ENCODE results near the gene MAPK1. TPM values are rescaled to one million over a fixed set of nuclear protein-coding genes. Genes with fewer than 3 reads are reported as not detected.

MAPK1 gene
- total RNA-seq, 1 experiment from 2014 or later, result 87.4 TPM

DNA sequence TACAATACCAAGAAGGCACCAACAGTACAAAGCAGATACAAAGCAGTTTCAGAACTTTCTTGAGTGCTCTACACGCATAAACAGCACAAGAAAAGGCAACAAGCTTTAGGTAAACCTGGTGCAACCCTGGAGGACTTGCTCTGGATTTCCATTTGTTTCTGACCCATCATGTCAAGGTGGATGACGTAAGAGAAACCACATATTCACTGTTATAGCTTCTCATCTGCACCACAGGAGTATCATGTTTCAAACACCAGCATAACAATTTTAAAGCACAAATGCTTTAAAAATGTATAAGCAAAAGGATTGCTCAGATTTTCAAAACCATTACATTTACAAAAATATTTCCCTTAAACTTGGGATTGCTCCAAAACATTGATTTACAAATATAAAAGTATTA is 106.8 kb downstream of the MAPK1 start (continued):
- TF ChIP-seq, protein P1, sequence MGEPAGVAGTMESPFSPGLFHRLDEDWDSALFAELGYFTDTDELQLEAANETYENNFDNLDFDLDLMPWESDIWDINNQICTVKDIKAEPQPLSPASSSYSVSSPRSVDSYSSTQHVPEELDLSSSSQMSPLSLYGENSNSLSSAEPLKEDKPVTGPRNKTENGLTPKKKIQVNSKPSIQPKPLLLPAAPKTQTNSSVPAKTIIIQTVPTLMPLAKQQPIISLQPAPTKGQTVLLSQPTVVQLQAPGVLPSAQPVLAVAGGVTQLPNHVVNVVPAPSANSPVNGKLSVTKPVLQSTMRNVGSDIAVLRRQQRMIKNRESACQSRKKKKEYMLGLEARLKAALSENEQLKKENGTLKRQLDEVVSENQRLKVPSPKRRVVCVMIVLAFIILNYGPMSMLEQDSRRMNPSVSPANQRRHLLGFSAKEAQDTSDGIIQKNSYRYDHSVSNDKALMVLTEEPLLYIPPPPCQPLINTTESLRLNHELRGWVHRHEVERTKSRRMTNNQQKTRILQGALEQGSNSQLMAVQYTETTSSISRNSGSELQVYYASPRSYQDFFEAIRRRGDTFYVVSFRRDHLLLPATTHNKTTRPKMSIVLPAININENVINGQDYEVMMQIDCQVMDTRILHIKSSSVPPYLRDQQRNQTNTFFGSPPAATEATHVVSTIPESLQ (CRISPR knock-in tag; IDR thresholded peaks at IDR 0.05), result no peak
- TF ChIP-seq ZNF671 (CRISPR knock-in tag; IDR thresholded peaks at IDR 0.05) (no peak), FOXK1 (CRISPR knock-in tag; IDR thresholded peaks at IDR 0.05) (no peak), CREB1 (CRISPR knock-in tag; IDR thresholded peaks at IDR 0.05) (no peak), HMGA2 (CRISPR knock-in tag; IDR thresholded peaks at IDR 0.05) (no peak), NFATC4 (CRISPR knock-in tag; IDR thresholded peaks at IDR 0.05) (no peak), TCF7 (CRISPR knock-in tag; IDR thresholded peaks at IDR 0.05; ENCODE audit: low read depth) (no peak), JUN (CRISPR knock-in tag; IDR thresholded peaks at IDR 0.05) (no peak)
- TF ChIP-seq, protein P2, sequence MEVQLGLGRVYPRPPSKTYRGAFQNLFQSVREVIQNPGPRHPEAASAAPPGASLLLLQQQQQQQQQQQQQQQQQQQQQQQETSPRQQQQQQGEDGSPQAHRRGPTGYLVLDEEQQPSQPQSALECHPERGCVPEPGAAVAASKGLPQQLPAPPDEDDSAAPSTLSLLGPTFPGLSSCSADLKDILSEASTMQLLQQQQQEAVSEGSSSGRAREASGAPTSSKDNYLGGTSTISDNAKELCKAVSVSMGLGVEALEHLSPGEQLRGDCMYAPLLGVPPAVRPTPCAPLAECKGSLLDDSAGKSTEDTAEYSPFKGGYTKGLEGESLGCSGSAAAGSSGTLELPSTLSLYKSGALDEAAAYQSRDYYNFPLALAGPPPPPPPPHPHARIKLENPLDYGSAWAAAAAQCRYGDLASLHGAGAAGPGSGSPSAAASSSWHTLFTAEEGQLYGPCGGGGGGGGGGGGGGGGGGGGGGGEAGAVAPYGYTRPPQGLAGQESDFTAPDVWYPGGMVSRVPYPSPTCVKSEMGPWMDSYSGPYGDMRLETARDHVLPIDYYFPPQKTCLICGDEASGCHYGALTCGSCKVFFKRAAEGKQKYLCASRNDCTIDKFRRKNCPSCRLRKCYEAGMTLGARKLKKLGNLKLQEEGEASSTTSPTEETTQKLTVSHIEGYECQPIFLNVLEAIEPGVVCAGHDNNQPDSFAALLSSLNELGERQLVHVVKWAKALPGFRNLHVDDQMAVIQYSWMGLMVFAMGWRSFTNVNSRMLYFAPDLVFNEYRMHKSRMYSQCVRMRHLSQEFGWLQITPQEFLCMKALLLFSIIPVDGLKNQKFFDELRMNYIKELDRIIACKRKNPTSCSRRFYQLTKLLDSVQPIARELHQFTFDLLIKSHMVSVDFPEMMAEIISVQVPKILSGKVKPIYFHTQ (CRISPR knock-in tag; IDR thresholded peaks at IDR 0.05), result no peak

DNA sequence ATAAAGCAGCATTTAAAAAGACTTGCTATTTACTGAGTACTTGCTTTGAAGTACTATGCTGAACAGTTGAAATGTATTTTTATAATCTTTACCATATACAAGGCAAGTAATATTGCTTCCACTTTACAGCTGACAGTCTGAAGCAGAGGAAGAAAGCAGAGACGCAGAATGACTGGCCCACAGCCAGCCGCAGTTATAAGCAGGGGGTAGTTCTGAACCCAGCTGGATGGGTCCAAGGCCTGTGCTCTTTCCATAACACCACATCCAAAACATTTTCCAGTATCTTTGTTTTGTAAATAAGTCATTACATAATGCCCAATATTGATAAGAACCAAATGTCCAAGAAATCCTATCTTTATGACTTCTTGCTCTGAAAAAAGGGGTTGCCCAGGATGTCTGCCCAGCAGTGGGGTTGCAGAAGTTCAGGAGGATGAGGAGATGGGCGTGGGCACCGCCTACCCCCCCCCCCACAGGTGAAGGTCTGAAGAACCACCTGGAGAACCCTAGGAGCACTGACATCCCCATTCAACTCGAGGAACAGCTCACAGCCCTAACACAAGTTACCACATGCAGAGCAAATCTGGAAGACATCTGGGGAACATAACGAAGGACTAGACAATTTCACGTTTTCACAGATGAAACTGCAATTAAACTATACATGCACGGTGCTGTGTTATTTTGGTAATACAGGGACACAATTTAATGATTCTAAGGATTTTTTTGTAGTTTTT is 107.6 kb downstream of the MAPK1 start:
- 0 out of 2 replicates have a peak, but pooled peaks cover 2% of the 10 kb centered on the region for H3K4me1 Mint-ChIP-seq
- CTCF ChIA-PET, result no interaction called here
- no peak for TF ChIP-seq ZNF281 (CRISPR knock-in tag; IDR thresholded peaks at IDR 0.05)
- no peak for TF ChIP-seq ZNF671 (CRISPR knock-in tag; IDR thresholded peaks at IDR 0.05)
- TF ChIP-seq, protein P3, sequence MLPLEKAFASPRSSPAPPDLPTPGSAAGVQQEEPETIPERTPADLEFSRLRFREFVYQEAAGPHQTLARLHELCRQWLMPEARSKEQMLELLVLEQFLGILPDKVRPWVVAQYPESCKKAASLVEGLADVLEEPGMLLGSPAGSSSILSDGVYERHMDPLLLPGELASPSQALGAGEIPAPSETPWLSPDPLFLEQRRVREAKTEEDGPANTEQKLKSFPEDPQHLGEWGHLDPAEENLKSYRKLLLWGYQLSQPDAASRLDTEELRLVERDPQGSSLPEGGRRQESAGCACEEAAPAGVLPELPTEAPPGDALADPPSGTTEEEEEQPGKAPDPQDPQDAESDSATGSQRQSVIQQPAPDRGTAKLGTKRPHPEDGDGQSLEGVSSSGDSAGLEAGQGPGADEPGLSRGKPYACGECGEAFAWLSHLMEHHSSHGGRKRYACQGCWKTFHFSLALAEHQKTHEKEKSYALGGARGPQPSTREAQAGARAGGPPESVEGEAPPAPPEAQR (CRISPR knock-in tag; IDR thresholded peaks at IDR 0.05), result no peak
- no peak for TF ChIP-seq SP1 (CRISPR knock-in tag; conservative IDR thresholded peaks at IDR 0.05)
- TF ChIP-seq, protein P4, sequence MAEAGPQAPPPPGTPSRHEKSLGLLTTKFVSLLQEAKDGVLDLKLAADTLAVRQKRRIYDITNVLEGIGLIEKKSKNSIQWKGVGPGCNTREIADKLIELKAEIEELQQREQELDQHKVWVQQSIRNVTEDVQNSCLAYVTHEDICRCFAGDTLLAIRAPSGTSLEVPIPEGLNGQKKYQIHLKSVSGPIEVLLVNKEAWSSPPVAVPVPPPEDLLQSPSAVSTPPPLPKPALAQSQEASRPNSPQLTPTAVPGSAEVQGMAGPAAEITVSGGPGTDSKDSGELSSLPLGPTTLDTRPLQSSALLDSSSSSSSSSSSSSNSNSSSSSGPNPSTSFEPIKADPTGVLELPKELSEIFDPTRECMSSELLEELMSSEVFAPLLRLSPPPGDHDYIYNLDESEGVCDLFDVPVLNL (CRISPR knock-in tag; IDR thresholded peaks at IDR 0.05; ENCODE audit: borderline replicate concordance, low read depth), result no peak
- no peak for TF ChIP-seq NFE2L1 (CRISPR knock-in tag; IDR thresholded peaks at IDR 0.05)
- no peak for TF ChIP-seq IRF2 (CRISPR knock-in tag; IDR thresholded peaks at IDR 0.05; ENCODE audit: borderline replicate concordance, low read depth)
- no peak for TF ChIP-seq NR2C2 (CRISPR knock-in tag; IDR thresholded peaks at IDR 0.05)
- TF ChIP-seq ARID4B (CRISPR knock-in tag; IDR thresholded peaks at IDR 0.05; ENCODE audit: borderline replicate concordance), result no peak
- TF ChIP-seq, protein P5, sequence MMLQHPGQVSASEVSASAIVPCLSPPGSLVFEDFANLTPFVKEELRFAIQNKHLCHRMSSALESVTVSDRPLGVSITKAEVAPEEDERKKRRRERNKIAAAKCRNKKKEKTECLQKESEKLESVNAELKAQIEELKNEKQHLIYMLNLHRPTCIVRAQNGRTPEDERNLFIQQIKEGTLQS (CRISPR knock-in tag; conservative IDR thresholded peaks at IDR 0.05), result no peak
- TF ChIP-seq JUN (CRISPR knock-in tag; IDR thresholded peaks at IDR 0.05), result no peak
- TF ChIP-seq ZBTB21 (CRISPR knock-in tag; IDR thresholded peaks at IDR 0.05; ENCODE audit: borderline replicate concordance), result no peak
- TF ChIP-seq EMX1 (CRISPR knock-in tag; IDR thresholded peaks at IDR 0.05), result no peak

More for the DNA sequence above, 107.6 kb downstream of the MAPK1 start:
- no peaks in the 10 kb centered on the region for H3K27me3 Mint-ChIP-seq (ENCODE audit: low read depth)
- POLR2A ChIA-PET, result no interaction called here
- DNase-seq (ENCODE audit: low spot score) (no peak), ATAC-seq (no peak)
- H3K36me3 Mint-ChIP-seq, result peaks cover 40% of the 10 kb centered on the region
- no peak overlapping the region for H3K4me3 Mint-ChIP-seq
- H3K27ac Mint-ChIP-seq, result no peak overlapping the region
- no peaks in the 10 kb centered on the region for H3K9me3 Mint-ChIP-seq
